SK-N-SH (cell line): ENCODE data around the gene ACOT7. TPM values are rescaled to one million over a fixed set of nuclear protein-coding genes. Genes with fewer than 3 reads are reported as not detected.

Source experiments
- CTCF ChIA-PET: fragments of 300-600, 350-600 bp; formaldehyde crosslinking; extraction: SDS; loops from one replicate; lab custom pipeline; 2021; lab: Yijun Ruan, JAX
- POLR2A ChIA-PET: fragments of 350-600 bp; sonication (Branson Sonifier 250); formaldehyde crosslinking; extraction: SDS; loops from one replicate; lab custom pipeline; 2020; ENCODE audit warnings: antibody characterized with exemption, inconsistent platforms; lab: Yijun Ruan, JAX
- DNase-seq: peaks from one replicate; pipeline ENCODE4 v3.0.0; 2012
- H2AFZ ChIP-seq: fragments of 200-600 bp; sonication (generic); 2 replicates; pipeline ENCODE4 v1.8.1; 2016; ENCODE audit warnings: antibody characterized with exemption, mild to moderate bottlenecking, low read depth
- H3F3A ChIP-seq: fragments of 200-600 bp; sonication (generic); replicated peaks from 2 replicates; pipeline ENCODE3; 2016; ENCODE audit warnings: antibody characterized with exemption, mild to moderate bottlenecking; ENCODE audit not compliant: insufficient read depth
- H3K27ac ChIP-seq, 2 experiments: fragments of 200-500 bp in 1 of 2; fragments of 200-600 bp in 1 of 2; sonication (Bioruptor generic) in 1 of 2; sonication (generic), shearing (Covaris generic) in 1 of 2; 2 replicates each; pipeline versions ENCODE4 v1.5.1 to v1.6.1; 2014 to 2016; ENCODE audit warnings: low read depth in 2 of 2, inconsistent platforms in 1 of 2, low read length in 1 of 2, mild to moderate bottlenecking in 1 of 2, mixed read lengths in 1 of 2
- H3K27me3 ChIP-seq: fragments of 200-600 bp; sonication (generic), shearing (Covaris generic); 2 replicates; pipeline ENCODE4 v1.6.1; 2016; ENCODE audit warnings: mixed run types; ENCODE audit not compliant: insufficient read depth
- H3K36me3 ChIP-seq, 2 experiments: fragments of 200-500 bp in 1 of 2; fragments of 200-600 bp in 1 of 2; sonication (Bioruptor generic) in 1 of 2; sonication (generic) in 1 of 2; replicated peaks in 1 of 2; 2 replicates each; pipeline versions ENCODE3 to v1.5.1; 2014 to 2016; ENCODE audit warnings: low read length in 1 of 2, mild to moderate bottlenecking in 1 of 2; ENCODE audit not compliant: insufficient read depth in 2 of 2, control insufficient read depth in 1 of 2
- H3K4me1 ChIP-seq, 2 experiments: fragments of 200-500 bp in 1 of 2; fragments of 200-600 bp in 1 of 2; sonication (Bioruptor generic) in 1 of 2; sonication (generic), shearing (Covaris generic) in 1 of 2; 2 replicates each; pipeline versions ENCODE4 v1.5.1 to v1.6.1; 2014 to 2016; ENCODE audit warnings: low read depth in 1 of 2, low read length in 1 of 2, mixed run types in 1 of 2; ENCODE audit not compliant: insufficient read depth in 2 of 2, control insufficient read depth in 1 of 2
- H3K4me2 ChIP-seq: fragments of 200-600 bp; sonication (generic), shearing (Covaris generic); 2 replicates; pipeline ENCODE4 v1.6.1; 2017; ENCODE audit warnings: mixed run types
- H3K4me3 ChIP-seq, 2 experiments: fragments of 200-500 bp in 1 of 2; fragments of 200-600 bp in 1 of 2; sonication (Bioruptor generic) in 1 of 2; sonication (generic), shearing (Covaris generic) in 1 of 2; 2 replicates each; pipeline versions ENCODE4 v1.5.1 to v1.8.1; 2014 to 2016; ENCODE audit warnings: low read depth in 2 of 2, inconsistent platforms in 1 of 2, low read length in 1 of 2, mild to moderate bottlenecking in 1 of 2, mixed read lengths in 1 of 2, moderate library complexity in 1 of 2
- H3K79me2 ChIP-seq: fragments of 200-600 bp; sonication (generic); 2 replicates; pipeline ENCODE4 v1.8.1; 2017; ENCODE audit warnings: mild to moderate bottlenecking; ENCODE audit not compliant: insufficient read depth
- H3K9ac ChIP-seq: fragments of 200-600 bp; sonication (generic); 2 replicates; pipeline ENCODE4 v1.6.1; 2017; ENCODE audit warnings: mixed run types
- H3K9me2 ChIP-seq: fragments of 200-600 bp; sonication (generic); 2 replicates; pipeline ENCODE4 v1.6.1; 2017; ENCODE audit warnings: mixed run types
- H3K9me3 ChIP-seq: fragments of 200-600 bp; sonication (generic); 2 replicates; pipeline ENCODE4 v1.6.1; 2017; ENCODE audit warnings: mixed run types, mild to moderate bottlenecking, moderate library complexity
- H4K20me1 ChIP-seq: fragments of 200-600 bp; sonication (generic); 2 replicates; pipeline ENCODE4 v1.6.1; 2017; ENCODE audit warnings: mild to moderate bottlenecking, mixed run types; ENCODE audit not compliant: insufficient read depth
- CHD2 ChIP-seq: fragments of 150-350 bp; IDR thresholded peaks from 2 replicates; pipeline ENCODE4 v1.6.1; 2018; ENCODE audit warnings: low read length; ENCODE audit not compliant: partially characterized antibody
- ELF1 ChIP-seq: IDR thresholded peaks from 2 replicates; pipeline ENCODE4 v1.4.0; 2012
- EP300 ChIP-seq, 2 experiments: IDR thresholded peaks; 2 replicates each; pipeline versions ENCODE4 v1.4.0 to v1.6.1; 2012; ENCODE audit warnings: borderline replicate concordance in 1 of 2, low read depth in 1 of 2, low read length in 1 of 2
- EZH2phosphoT487 ChIP-seq: fragments of 200-600 bp; sonication (generic); IDR thresholded peaks from 2 replicates; pipeline ENCODE4 v1.6.1; 2017; ENCODE audit warnings: low read depth, mixed run types, mild to moderate bottlenecking, antibody characterized with exemption, moderate library complexity, borderline replicate concordance
- FOXJ3 ChIP-seq: sonication (generic); formaldehyde crosslinking; IDR thresholded peaks from 2 replicates; pipeline ENCODE4 v1.5.1; 2020; ENCODE audit warnings: mild to moderate bottlenecking, missing genetic modification reagents
- MXI1 ChIP-seq: IDR thresholded peaks from 2 replicates; pipeline ENCODE4 v1.6.1; 2012; ENCODE audit warnings: mild to moderate bottlenecking, low read depth, low read length, improper control_type of control experiment
- NRF1 ChIP-seq: IDR thresholded peaks from 2 replicates; pipeline ENCODE4 v1.6.1; 2012; ENCODE audit warnings: low read depth, mild to moderate bottlenecking, low read length
- POLR2AphosphoS5 ChIP-seq: IDR thresholded peaks from 2 replicates; pipeline ENCODE4 v1.6.1; 2012; ENCODE audit warnings: low read depth, low read length
- RFX5 ChIP-seq: IDR thresholded peaks from 2 replicates; pipeline ENCODE4 v1.6.1; 2012; ENCODE audit warnings: mild to moderate bottlenecking, improper control_type of control experiment, low read length
- RXRA ChIP-seq: IDR thresholded peaks from 2 replicates; pipeline ENCODE4 v1.4.0; 2012; ENCODE audit warnings: low read depth, mild to moderate bottlenecking, borderline replicate concordance
- SIN3A ChIP-seq: IDR thresholded peaks from 2 replicates; pipeline ENCODE4 v1.6.1; 2012; ENCODE audit warnings: low read depth, mild to moderate bottlenecking, low read length, moderate library complexity, borderline replicate concordance
- SMC3 ChIP-seq: IDR thresholded peaks from 2 replicates; pipeline ENCODE4 v1.6.1; 2012; ENCODE audit warnings: low read depth, low read length, improper control_type of control experiment
- TEAD4 ChIP-seq: IDR thresholded peaks from 2 replicates; pipeline ENCODE4 v1.4.0; 2012; ENCODE audit warnings: mild to moderate bottlenecking, borderline replicate concordance; ENCODE audit not compliant: insufficient read depth
- YY1 ChIP-seq: IDR thresholded peaks from 2 replicates; pipeline ENCODE4 v1.4.0; 2012; ENCODE audit warnings: low read depth, mild to moderate bottlenecking
- WGBS: methylation state at CpG from one replicate; pipeline ENCODE4 v1.1.6; 2017; ENCODE audit warnings: low lambda C conversion rate; 5-methylcytosine and 5-hydroxymethylcytosine counted together
- polyA plus RNA-seq, 3 experiments: library from polyadenylated mRNA; depleted of rRNA; stranded (reverse); fragments of >200 nt; gene quantifications; 2 replicates each; pipeline ENCODE4 v1.2.3, GENCODE V29; 2012
- TF ChIP-seq, protein P1 (sequence below): IDR thresholded peaks from 2 replicates; pipeline ENCODE4 v1.4.0; 2012; ENCODE audit warnings: low read depth, borderline replicate concordance
- TF ChIP-seq, protein P2 (sequence below): fragments of 200-600 bp; sonication (generic); IDR thresholded peaks from 2 replicates; pipeline ENCODE4 v1.6.1; 2017; ENCODE audit warnings: antibody characterized with exemption, mild to moderate bottlenecking, moderate library complexity
- TF ChIP-seq, protein P3 (sequence below): IDR thresholded peaks from 2 replicates; pipeline ENCODE4 v1.6.1; 2012; ENCODE audit warnings: mild to moderate bottlenecking, low read depth, low read length, moderate library complexity
- TF ChIP-seq, protein P4 (sequence below): IDR thresholded peaks from 2 replicates; pipeline ENCODE4 v1.4.0; 2012; ENCODE audit warnings: low read depth

ACOT7 gene
- polyA plus RNA-seq, 1 of the 3 experiments (the other 2 are of a cell fraction), result 289 TPM

DNA sequence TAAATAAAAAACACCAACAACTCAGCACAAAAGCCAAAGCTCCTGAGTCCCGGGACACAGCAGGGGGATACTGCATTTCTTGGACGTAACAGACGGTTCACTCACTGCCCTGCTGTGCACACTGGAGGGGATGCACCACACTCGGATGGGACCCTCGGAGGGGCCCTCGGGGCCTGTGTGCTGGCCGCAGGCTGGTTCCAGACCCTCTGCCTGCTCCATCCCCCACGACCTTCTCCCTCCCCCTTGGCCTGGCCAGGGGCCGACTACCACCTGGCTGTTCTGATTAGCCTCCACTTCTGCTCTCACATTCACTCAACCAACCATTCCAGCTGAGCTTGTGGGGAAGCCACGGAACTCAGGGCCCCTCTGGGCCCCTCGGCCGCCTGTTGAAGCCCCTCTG, 64.9 kb downstream of the ACOT7 start:
- Histone ChIP-seq H3K27ac (no peak overlapping the region; a peak in 1 of 4 replicates), H3K9ac (no peak overlapping the region), H3K4me1 (peaks cover 0 to 11% of the 10 kb centered on the region in 2 experiments; a peak in 1 of 4 replicates), H3F3A (no peaks in the 10 kb centered on the region), H2AFZ (no peak overlapping the region), H3K9me3 (no peaks in the 10 kb centered on the region), H3K4me3 (no peak overlapping the region), H3K36me3 (peaks cover 0 to 30% of the 10 kb centered on the region in 2 experiments), H3K79me2 (no peaks in the 10 kb centered on the region), H3K27me3 (no peaks in the 10 kb centered on the region), H3K9me2 (no peaks in the 10 kb centered on the region), H4K20me1 (no peaks in the 10 kb centered on the region), H3K4me2 (no peak overlapping the region)
- WGBS, result 100% methylated on average over 6 of the region's 12 CpGs
- DNase-seq, result no peak
- ChIA-PET POLR2A (no interaction called here), CTCF (interaction anchor here (19.3 kb wide), 1 partner anchor 80 kb away, joined by 318 read pairs; no protein-coding TSS in a partner anchor)
- TF ChIP-seq RXRA (no peak), POLR2AphosphoS5 (no peak), EP300 (IDR thresholded peaks at IDR 0.05; ENCODE audit: borderline replicate concordance in 1 of 2, low read depth in 1 of 2, low read length in 1 of 2) (no peak), EZH2phosphoT487 (no peak), SMC3 (no peak), NRF1 (no peak), RFX5 (no peak), YY1 (no peak), TEAD4 (no peak), CHD2 (no peak)
- TF ChIP-seq, protein P1, sequence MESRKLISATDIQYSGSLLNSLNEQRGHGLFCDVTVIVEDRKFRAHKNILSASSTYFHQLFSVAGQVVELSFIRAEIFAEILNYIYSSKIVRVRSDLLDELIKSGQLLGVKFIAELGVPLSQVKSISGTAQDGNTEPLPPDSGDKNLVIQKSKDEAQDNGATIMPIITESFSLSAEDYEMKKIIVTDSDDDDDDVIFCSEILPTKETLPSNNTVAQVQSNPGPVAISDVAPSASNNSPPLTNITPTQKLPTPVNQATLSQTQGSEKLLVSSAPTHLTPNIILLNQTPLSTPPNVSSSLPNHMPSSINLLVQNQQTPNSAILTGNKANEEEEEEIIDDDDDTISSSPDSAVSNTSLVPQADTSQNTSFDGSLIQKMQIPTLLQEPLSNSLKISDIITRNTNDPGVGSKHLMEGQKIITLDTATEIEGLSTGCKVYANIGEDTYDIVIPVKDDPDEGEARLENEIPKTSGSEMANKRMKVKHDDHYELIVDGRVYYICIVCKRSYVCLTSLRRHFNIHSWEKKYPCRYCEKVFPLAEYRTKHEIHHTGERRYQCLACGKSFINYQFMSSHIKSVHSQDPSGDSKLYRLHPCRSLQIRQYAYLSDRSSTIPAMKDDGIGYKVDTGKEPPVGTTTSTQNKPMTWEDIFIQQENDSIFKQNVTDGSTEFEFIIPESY, result no peak
- TF ChIP-seq, protein P2, sequence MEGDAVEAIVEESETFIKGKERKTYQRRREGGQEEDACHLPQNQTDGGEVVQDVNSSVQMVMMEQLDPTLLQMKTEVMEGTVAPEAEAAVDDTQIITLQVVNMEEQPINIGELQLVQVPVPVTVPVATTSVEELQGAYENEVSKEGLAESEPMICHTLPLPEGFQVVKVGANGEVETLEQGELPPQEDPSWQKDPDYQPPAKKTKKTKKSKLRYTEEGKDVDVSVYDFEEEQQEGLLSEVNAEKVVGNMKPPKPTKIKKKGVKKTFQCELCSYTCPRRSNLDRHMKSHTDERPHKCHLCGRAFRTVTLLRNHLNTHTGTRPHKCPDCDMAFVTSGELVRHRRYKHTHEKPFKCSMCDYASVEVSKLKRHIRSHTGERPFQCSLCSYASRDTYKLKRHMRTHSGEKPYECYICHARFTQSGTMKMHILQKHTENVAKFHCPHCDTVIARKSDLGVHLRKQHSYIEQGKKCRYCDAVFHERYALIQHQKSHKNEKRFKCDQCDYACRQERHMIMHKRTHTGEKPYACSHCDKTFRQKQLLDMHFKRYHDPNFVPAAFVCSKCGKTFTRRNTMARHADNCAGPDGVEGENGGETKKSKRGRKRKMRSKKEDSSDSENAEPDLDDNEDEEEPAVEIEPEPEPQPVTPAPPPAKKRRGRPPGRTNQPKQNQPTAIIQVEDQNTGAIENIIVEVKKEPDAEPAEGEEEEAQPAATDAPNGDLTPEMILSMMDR, result no peak

DNA sequence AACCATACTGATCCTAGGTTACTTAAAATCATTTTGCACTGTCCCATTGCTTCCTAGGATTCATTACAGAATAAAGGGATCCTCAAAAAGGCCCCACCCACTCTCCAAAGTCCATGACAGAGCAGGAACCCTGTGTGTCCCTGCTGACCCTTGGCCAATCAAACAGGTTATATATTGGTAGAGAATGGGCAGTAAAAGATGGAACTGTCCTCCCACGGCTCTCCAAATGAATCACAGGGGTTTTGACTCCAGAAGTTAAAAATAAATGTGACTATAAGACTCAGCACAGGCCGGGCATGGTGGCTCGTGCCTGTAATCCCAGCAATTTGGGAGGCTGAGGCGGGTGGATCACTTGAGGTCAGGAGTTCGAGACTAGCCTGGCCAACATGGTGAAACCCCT, 65.5 kb downstream of the ACOT7 start:
- ChIA-PET POLR2A (no interaction called here), CTCF (interaction anchor here (19.3 kb wide), 1 partner anchor 79 kb away, joined by 318 read pairs; no protein-coding TSS in a partner anchor)
- no peak overlapping the region for H3K4me2 ChIP-seq
- H3K4me3 ChIP-seq, result no peak overlapping the region
- no peaks in the 10 kb centered on the region for H3K79me2 ChIP-seq
- H3K9me2 ChIP-seq, result no peaks in the 10 kb centered on the region
- H3F3A ChIP-seq, result no peaks in the 10 kb centered on the region
- WGBS, result 92% methylated on average over 5 of the region's 5 CpGs
- no peaks in the 10 kb centered on the region for H3K9me3 ChIP-seq
- no peaks in the 10 kb centered on the region for H3K27me3 ChIP-seq
- H3K9ac ChIP-seq, result no peak overlapping the region
- TF ChIP-seq, protein P3, sequence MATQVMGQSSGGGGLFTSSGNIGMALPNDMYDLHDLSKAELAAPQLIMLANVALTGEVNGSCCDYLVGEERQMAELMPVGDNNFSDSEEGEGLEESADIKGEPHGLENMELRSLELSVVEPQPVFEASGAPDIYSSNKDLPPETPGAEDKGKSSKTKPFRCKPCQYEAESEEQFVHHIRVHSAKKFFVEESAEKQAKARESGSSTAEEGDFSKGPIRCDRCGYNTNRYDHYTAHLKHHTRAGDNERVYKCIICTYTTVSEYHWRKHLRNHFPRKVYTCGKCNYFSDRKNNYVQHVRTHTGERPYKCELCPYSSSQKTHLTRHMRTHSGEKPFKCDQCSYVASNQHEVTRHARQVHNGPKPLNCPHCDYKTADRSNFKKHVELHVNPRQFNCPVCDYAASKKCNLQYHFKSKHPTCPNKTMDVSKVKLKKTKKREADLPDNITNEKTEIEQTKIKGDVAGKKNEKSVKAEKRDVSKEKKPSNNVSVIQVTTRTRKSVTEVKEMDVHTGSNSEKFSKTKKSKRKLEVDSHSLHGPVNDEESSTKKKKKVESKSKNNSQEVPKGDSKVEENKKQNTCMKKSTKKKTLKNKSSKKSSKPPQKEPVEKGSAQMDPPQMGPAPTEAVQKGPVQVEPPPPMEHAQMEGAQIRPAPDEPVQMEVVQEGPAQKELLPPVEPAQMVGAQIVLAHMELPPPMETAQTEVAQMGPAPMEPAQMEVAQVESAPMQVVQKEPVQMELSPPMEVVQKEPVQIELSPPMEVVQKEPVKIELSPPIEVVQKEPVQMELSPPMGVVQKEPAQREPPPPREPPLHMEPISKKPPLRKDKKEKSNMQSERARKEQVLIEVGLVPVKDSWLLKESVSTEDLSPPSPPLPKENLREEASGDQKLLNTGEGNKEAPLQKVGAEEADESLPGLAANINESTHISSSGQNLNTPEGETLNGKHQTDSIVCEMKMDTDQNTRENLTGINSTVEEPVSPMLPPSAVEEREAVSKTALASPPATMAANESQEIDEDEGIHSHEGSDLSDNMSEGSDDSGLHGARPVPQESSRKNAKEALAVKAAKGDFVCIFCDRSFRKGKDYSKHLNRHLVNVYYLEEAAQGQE, result no peak
- TF ChIP-seq, protein P4, sequence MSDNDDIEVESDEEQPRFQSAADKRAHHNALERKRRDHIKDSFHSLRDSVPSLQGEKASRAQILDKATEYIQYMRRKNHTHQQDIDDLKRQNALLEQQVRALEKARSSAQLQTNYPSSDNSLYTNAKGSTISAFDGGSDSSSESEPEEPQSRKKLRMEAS, result no peak
- TF ChIP-seq EP300 (IDR thresholded peaks at IDR 0.05; ENCODE audit: borderline replicate concordance in 1 of 2, low read depth in 1 of 2, low read length in 1 of 2) (no peak), FOXJ3 (CRISPR knock-in tag) (no peak), ELF1 (no peak), MXI1 (no peak), SIN3A (no peak), POLR2AphosphoS5 (no peak)
- H3K4me1 ChIP-seq, result peaks cover 0 to 11% of the 10 kb centered on the region in 2 experiments; a peak in 1 of 4 replicates
- peaks cover 0 to 29% of the 10 kb centered on the region in 2 experiments for H3K36me3 ChIP-seq
- no peaks in the 10 kb centered on the region for H4K20me1 ChIP-seq
- no peak overlapping the region for H2AFZ ChIP-seq
- no peak for DNase-seq
- no peak overlapping the region for H3K27ac ChIP-seq
